Activated CD4-positive, alpha-beta memory T cell treated with anti-CD3 and anti-CD28 coated beads, Interleukin-2, amount 10 ng/mL, durations not matched to agents 7 days and 5 days (primary cell): Measurements from ENCODE around the gene EFS. TPM values are rescaled to one million over a fixed set of nuclear protein-coding genes. Genes with fewer than 3 reads are reported as not detected.

Experiments
- CTCF ChIA-PET: fragments of 350-600 bp; sonication (Branson Sonifier 250); formaldehyde crosslinking; loops from one replicate; lab custom pipeline; 2021; ENCODE audit warnings: antibody characterized with exemption, inconsistent platforms; lab: Charles Lee
- POLR2A ChIA-PET: fragments of 350-600 bp; sonication (Branson Sonifier 250); formaldehyde crosslinking; loops from one replicate; lab custom pipeline; 2021; ENCODE audit warnings: antibody characterized with exemption; lab: Charles Lee
- DNase-seq: peaks from one replicate; pipeline ENCODE4 v3.0.0-alpha.2; 2020
- H3K27ac Mint-ChIP-seq: one replicate; pipeline ENCODE4 v1.8.0; 2021; ENCODE audit warnings: mild to moderate bottlenecking, mixed read lengths
- H3K27me3 Mint-ChIP-seq: one replicate; pipeline ENCODE4 v1.8.0; 2021; ENCODE audit warnings: mixed read lengths
- H3K36me3 Mint-ChIP-seq: one replicate; pipeline ENCODE4 v1.8.0; 2021; ENCODE audit warnings: low read depth, mixed read lengths
- H3K4me1 Mint-ChIP-seq: one replicate; pipeline ENCODE4 v1.8.0; 2021; ENCODE audit warnings: mixed read lengths
- H3K4me3 Mint-ChIP-seq: one replicate; pipeline ENCODE4 v1.8.0; 2021; ENCODE audit warnings: mild to moderate bottlenecking, mixed read lengths
- H3K9me3 Mint-ChIP-seq: one replicate; pipeline ENCODE4 v1.8.0; 2021; ENCODE audit warnings: mixed read lengths
- total RNA-seq, 2 experiments: library from RNA; stranded (reverse); gene quantifications; one replicate each; pipeline ENCODE4 v1.2.3, GENCODE V29; 2021

The EFS gene
- total RNA-seq, 2 experiments from 2014 or later, result not detected

- ChIA-PET CTCF (no interaction called here), POLR2A (no interaction called here)
- no peak for DNase-seq
- no peaks in the 10 kb centered on the region for H3K36me3 Mint-ChIP-seq
- H3K27me3 Mint-ChIP-seq, result peaks cover 12% of the 10 kb centered on the region
- H3K4me1 Mint-ChIP-seq, result peaks cover 4% of the 10 kb centered on the region
- H3K9me3 Mint-ChIP-seq, result no peaks in the 10 kb centered on the region
- no peak within 1 kb of the TSS for H3K4me3 Mint-ChIP-seq
- H3K27ac Mint-ChIP-seq, result no peak within 1 kb of the TSS
Measured at GRCh38 chr14:23372509-23372908, 7.5 kb upstream of the EFS start, which contains the start of gene IL25. Gene IL25, plus strand, starts transcription at chr14:23372809.

GRCh38 chr14:23371865-23372264, 6.9 kb upstream of the EFS start:
- CTCF ChIA-PET, result no interaction called here
- Mint-ChIP-seq H3K27ac (no peak overlapping the region), H3K36me3 (no peaks in the 10 kb centered on the region), H3K27me3 (peaks cover 17% of the 10 kb centered on the region), H3K4me1 (peaks cover 4% of the 10 kb centered on the region), H3K9me3 (no peaks in the 10 kb centered on the region), H3K4me3 (no peak overlapping the region)
- no peak for DNase-seq
- POLR2A ChIA-PET, result no interaction called here

- no peaks in the 10 kb centered on the region for H3K9me3 Mint-ChIP-seq
- no peak for DNase-seq
- ChIA-PET POLR2A (interaction anchor here (1.5 kb wide), 1 partner anchor 8 kb away, joined by 3 read pairs; no protein-coding TSS in a partner anchor), CTCF (interaction anchor here (1.3 kb wide), 1 partner anchor 10 kb away, joined by 6 read pairs; no protein-coding TSS in a partner anchor)
- H3K4me1 Mint-ChIP-seq, result peaks cover 4% of the 10 kb centered on the region
- H3K4me3 Mint-ChIP-seq, result no peak overlapping the region
- H3K27ac Mint-ChIP-seq, result no peak overlapping the region
- H3K36me3 Mint-ChIP-seq, result no peaks in the 10 kb centered on the region
- H3K27me3 Mint-ChIP-seq, result peaks cover 21% of the 10 kb centered on the region
Measured at GRCh38 chr14:23370221-23370620, 5.2 kb upstream of the EFS start.

GRCh38 chr14:23366426-23366921, 1.5 kb upstream of the EFS start:
- H3K4me1 Mint-ChIP-seq, result peaks cover under 1% of the 10 kb centered on the region
- H3K27me3 Mint-ChIP-seq, result peaks cover 39% of the 10 kb centered on the region
- ChIA-PET CTCF (no interaction called here), POLR2A (no interaction called here)
- H3K4me3 Mint-ChIP-seq, result no peak overlapping the region
- no peaks in the 10 kb centered on the region for H3K36me3 Mint-ChIP-seq
- no peaks in the 10 kb centered on the region for H3K9me3 Mint-ChIP-seq
- no peak for DNase-seq
- H3K27ac Mint-ChIP-seq, result no peak overlapping the region

- H3K4me1 Mint-ChIP-seq, result peaks cover 2% of the 10 kb centered on the region
- POLR2A ChIA-PET, result no interaction called here
- H3K27me3 Mint-ChIP-seq, result peaks cover 38% of the 10 kb centered on the region
- no peak overlapping the region for H3K27ac Mint-ChIP-seq
- no peaks in the 10 kb centered on the region for H3K36me3 Mint-ChIP-seq
- CTCF ChIA-PET, result interaction anchor here (1.1 kb wide), 1 partner anchor 14 kb away, joined by 3 read pairs; no protein-coding TSS in a partner anchor
- no peak for DNase-seq
- no peaks in the 10 kb centered on the region for H3K9me3 Mint-ChIP-seq
- no peak overlapping the region for H3K4me3 Mint-ChIP-seq
Measured at GRCh38 chr14:23365732-23366425, 907 bp upstream of the EFS start.

GRCh38 chr14:23364164-23365035, 572 bp downstream of the EFS start:
- no peak overlapping the region for H3K27ac Mint-ChIP-seq
- no peaks in the 10 kb centered on the region for H3K36me3 Mint-ChIP-seq
- no peaks in the 10 kb centered on the region for H3K9me3 Mint-ChIP-seq
- H3K27me3 Mint-ChIP-seq, result peaks cover 38% of the 10 kb centered on the region
- no peak overlapping the region for H3K4me3 Mint-ChIP-seq
- ChIA-PET POLR2A (no interaction called here), CTCF (interaction anchor here (1.1 kb wide), 1 partner anchor 15 kb away, joined by 3 read pairs; no protein-coding TSS in a partner anchor)
- no peak for DNase-seq
- peaks cover 3% of the 10 kb centered on the region for H3K4me1 Mint-ChIP-seq

- Mint-ChIP-seq H3K27ac (no peak overlapping the region), H3K36me3 (no peaks in the 10 kb centered on the region), H3K4me3 (no peak overlapping the region), H3K9me3 (no peaks in the 10 kb centered on the region), H3K27me3 (peaks cover 26% of the 10 kb centered on the region), H3K4me1 (peaks cover 3% of the 10 kb centered on the region)
- DNase-seq, result no peak
- ChIA-PET POLR2A (interaction anchor here (1.1 to 1.2 kb wide), 2 partner anchors 8 to 9 kb away, joined by 3 to 4 read pairs; no protein-coding TSS in a partner anchor), CTCF (interaction anchor here (0.6 to 1.1 kb wide), 3 partner anchors 18 to 273 kb away, joined by 3 to 4 read pairs (median 3); no protein-coding TSS in a partner anchor)
Measured at GRCh38 chr14:23362200-23362599, 2.8 kb downstream of the EFS start.

GRCh38 chr14:23361763-23362162, 3.2 kb downstream of the EFS start:
- no peak for DNase-seq
- H3K36me3 Mint-ChIP-seq, result no peaks in the 10 kb centered on the region
- peaks cover 22% of the 10 kb centered on the region for H3K27me3 Mint-ChIP-seq
- H3K27ac Mint-ChIP-seq, result no peak overlapping the region
- ChIA-PET POLR2A (interaction anchor here (1.1 to 1.2 kb wide), 2 partner anchors 8 to 9 kb away, joined by 3 to 4 read pairs; no protein-coding TSS in a partner anchor), CTCF (interaction anchor here (0.6 to 1.1 kb wide), 2 partner anchors 18 to 217 kb away, joined by 3 to 4 read pairs; no protein-coding TSS in a partner anchor)
- H3K9me3 Mint-ChIP-seq, result no peaks in the 10 kb centered on the region
- H3K4me3 Mint-ChIP-seq, result no peak overlapping the region
- H3K4me1 Mint-ChIP-seq, result peaks cover 3% of the 10 kb centered on the region

- Mint-ChIP-seq H3K4me1 (peaks cover 3% of the 10 kb centered on the region), H3K36me3 (no peaks in the 10 kb centered on the region), H3K27me3 (peaks cover 20% of the 10 kb centered on the region), H3K27ac (no peak overlapping the region), H3K9me3 (no peaks in the 10 kb centered on the region), H3K4me3 (no peak overlapping the region)
- POLR2A ChIA-PET, result interaction anchor here (1.2 kb wide), 1 partner anchor 10 kb away, joined by 3 read pairs; no protein-coding TSS in a partner anchor
- DNase-seq, result no peak
- CTCF ChIA-PET, result interaction anchor here (1.1 kb wide), 1 partner anchor 19 kb away, joined by 4 read pairs; no protein-coding TSS in a partner anchor
Measured at GRCh38 chr14:23361320-23361719, 3.7 kb downstream of the EFS start.

GRCh38 chr14:23360496-23360895, 4.5 kb downstream of the EFS start:
- no peak for DNase-seq
- Mint-ChIP-seq H3K27ac (no peak overlapping the region), H3K9me3 (no peaks in the 10 kb centered on the region), H3K36me3 (no peaks in the 10 kb centered on the region), H3K4me3 (no peak overlapping the region), H3K27me3 (peaks cover 24% of the 10 kb centered on the region), H3K4me1 (peaks cover 3% of the 10 kb centered on the region)
- ChIA-PET CTCF (no interaction called here), POLR2A (no interaction called here)

GRCh38 chr14:23359722-23360447, 5.1 kb downstream of the EFS start:
- CTCF ChIA-PET, result no interaction called here
- H3K4me3 Mint-ChIP-seq, result no peak overlapping the region
- H3K9me3 Mint-ChIP-seq, result no peaks in the 10 kb centered on the region
- peaks cover 27% of the 10 kb centered on the region for H3K27me3 Mint-ChIP-seq
- DNase-seq, result no peak
- POLR2A ChIA-PET, result no interaction called here
- H3K36me3 Mint-ChIP-seq, result no peaks in the 10 kb centered on the region
- H3K27ac Mint-ChIP-seq, result no peak overlapping the region
- peaks cover 3% of the 10 kb centered on the region for H3K4me1 Mint-ChIP-seq

GRCh38 chr14:23359167-23359626, 5.8 kb downstream of the EFS start:
- CTCF ChIA-PET, result no interaction called here
- POLR2A ChIA-PET, result no interaction called here
- Mint-ChIP-seq H3K36me3 (no peaks in the 10 kb centered on the region), H3K27ac (no peak overlapping the region), H3K9me3 (no peaks in the 10 kb centered on the region), H3K4me1 (peaks cover 3% of the 10 kb centered on the region), H3K27me3 (peaks cover 27% of the 10 kb centered on the region), H3K4me3 (no peak overlapping the region)
- no peak for DNase-seq
